ENCODE measurements around the gene TMTC2. TPM values are rescaled to one million over a fixed set of nuclear protein-coding genes. Genes with fewer than 3 reads are reported as not detected.

The TMTC2 gene
- total RNA-seq, 4 donors from 2014 or later, result 19.5 to 35.8 (median 22.9) TPM

DNA sequence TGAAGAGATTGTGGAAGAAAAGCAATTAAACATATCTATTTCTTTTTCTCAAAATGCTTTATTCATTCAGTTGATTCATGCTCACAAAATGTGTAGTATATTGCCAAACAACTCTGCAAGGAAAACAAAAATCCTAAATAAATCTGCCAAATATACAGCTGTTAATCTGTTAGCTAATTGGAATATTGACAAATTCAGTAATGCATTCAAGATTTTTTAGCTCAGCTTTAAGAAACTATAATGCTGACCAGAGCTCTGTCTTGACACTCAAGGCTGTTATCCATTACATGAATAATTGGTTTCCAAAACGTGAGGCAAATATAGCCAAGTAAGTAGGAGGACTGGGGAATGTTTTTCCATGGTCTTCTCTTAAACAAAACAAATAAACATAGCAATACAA lies 146.8 kb downstream of the TMTC2 start:
- no peak overlapping the region for H3K4me3 ChIP-seq
- no peaks in the 10 kb centered on the region for H3K27me3 ChIP-seq
- H3K4me1 ChIP-seq, result peaks cover 0 to 6% (median under 1%) of the 10 kb centered on the region in 4 donors
- DNase-seq (ENCODE audit: low spot score in 2 of 2), result no peak
- no peak for TF ChIP-seq EP300 (IDR thresholded peaks at IDR 0.05)
- H3K36me3 ChIP-seq, result no peaks in the 10 kb centered on the region
- peak overlapping the region in 1 of 4 donors; percentile 53 for H3K27ac ChIP-seq
- WGBS, 2 donors, result 18 to 28% methylated on average over 1 of the region's 1 CpG
- H3K9me3 ChIP-seq, result no peaks in the 10 kb centered on the region

DNA sequence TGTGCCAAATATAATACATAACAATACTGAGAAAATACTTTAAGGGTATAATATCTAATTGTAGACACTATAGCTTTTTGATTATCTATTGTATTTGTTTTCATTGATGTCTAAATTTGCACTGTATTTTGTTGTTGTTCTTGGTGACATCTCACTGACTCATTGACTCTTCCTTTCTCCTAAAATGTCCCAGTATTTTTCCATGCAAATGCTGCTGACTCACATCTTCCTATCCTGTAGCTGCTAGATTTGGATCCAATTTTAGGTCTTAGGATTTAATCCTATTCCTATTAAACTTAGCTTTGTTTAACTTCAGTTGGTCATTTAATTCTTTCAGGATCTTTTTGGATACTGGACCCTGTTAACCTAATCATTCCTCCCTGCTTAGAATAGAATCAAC lies 148.5 kb downstream of the TMTC2 start:
- Histone ChIP-seq H3K36me3 (no peaks in the 10 kb centered on the region), H3K9me3 (no peaks in the 10 kb centered on the region), H3K4me3 (no peak overlapping the region), H3K27me3 (no peaks in the 10 kb centered on the region), H3K4me1 (peaks cover 0 to 10% (median 4%) of the 10 kb centered on the region in 4 donors), H3K27ac (peak overlapping the region in 1 of 4 donors; percentile 37)
- DNase-seq (ENCODE audit: low spot score in 2 of 2), result no peak
- TF ChIP-seq, protein P1, sequence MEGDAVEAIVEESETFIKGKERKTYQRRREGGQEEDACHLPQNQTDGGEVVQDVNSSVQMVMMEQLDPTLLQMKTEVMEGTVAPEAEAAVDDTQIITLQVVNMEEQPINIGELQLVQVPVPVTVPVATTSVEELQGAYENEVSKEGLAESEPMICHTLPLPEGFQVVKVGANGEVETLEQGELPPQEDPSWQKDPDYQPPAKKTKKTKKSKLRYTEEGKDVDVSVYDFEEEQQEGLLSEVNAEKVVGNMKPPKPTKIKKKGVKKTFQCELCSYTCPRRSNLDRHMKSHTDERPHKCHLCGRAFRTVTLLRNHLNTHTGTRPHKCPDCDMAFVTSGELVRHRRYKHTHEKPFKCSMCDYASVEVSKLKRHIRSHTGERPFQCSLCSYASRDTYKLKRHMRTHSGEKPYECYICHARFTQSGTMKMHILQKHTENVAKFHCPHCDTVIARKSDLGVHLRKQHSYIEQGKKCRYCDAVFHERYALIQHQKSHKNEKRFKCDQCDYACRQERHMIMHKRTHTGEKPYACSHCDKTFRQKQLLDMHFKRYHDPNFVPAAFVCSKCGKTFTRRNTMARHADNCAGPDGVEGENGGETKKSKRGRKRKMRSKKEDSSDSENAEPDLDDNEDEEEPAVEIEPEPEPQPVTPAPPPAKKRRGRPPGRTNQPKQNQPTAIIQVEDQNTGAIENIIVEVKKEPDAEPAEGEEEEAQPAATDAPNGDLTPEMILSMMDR (IDR thresholded peaks at IDR 0.05), result no peak

DNA sequence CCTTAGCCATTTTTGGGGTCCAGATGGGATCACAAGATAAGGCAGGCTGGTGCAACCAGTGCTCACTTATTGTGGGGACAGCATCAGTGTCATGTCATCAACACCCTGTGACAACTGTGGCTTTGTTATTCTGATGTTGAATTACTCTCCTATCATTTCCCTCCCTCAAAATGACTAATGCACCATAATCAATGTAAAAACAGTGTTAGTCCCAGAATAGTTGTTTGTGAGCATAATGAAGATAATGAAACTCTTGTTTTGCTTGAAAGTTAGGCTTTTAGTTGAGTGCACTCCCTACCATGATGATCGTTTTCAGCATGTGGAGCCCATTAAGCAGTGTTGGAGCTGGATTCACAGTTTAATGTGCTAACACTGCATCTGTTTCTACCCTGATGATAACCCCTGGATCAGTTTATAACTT lies 151.4 kb downstream of the TMTC2 start:
- Histone ChIP-seq H3K36me3 (no peaks in the 10 kb centered on the region), H3K4me3 (no peak overlapping the region), H3K4me1 (peaks cover 0 to 14% (median 4%) of the 10 kb centered on the region in 4 donors), H3K9me3 (no peaks in the 10 kb centered on the region), H3K27me3 (no peaks in the 10 kb centered on the region), H3K27ac (peak overlapping the region in 1 of 4 donors; percentile 30)
- WGBS, 2 donors, result 17 to 31% methylated on average over 1 of the region's 1 CpG
- DNase-seq (ENCODE audit: low spot score in 2 of 2), result no peak
- TF ChIP-seq POLR2A (IDR thresholded peaks at IDR 0.05), result no peak
- TF ChIP-seq, protein P1 (IDR thresholded peaks at IDR 0.05), result no peak
- TF ChIP-seq EP300 (IDR thresholded peaks at IDR 0.05), result no peak

DNA sequence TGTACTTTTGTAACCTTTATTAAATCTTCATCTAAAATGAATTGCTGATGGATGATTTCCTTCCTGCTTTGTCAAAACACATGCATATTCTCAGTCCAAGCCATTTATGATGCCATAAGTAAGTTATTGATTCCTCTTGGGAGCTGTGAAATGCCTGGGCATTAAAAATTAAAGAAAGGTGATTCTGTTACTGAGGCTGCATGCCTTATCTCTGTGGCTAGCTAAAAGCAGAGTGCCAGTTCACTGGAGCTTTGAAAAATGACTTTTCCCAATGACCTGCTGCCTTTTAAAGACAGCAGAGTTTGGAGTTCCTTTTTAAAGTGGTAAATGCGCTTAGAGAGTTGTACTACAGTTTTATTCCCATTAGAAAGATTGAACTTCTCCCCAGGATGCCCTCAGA lies 152.1 kb downstream of the TMTC2 start:
- peaks cover 0 to 14% (median 4%) of the 10 kb centered on the region in 4 donors for H3K4me1 ChIP-seq
- 89 to 91% methylated on average over 1 of the region's 1 CpG for WGBS, 2 donors

DNA sequence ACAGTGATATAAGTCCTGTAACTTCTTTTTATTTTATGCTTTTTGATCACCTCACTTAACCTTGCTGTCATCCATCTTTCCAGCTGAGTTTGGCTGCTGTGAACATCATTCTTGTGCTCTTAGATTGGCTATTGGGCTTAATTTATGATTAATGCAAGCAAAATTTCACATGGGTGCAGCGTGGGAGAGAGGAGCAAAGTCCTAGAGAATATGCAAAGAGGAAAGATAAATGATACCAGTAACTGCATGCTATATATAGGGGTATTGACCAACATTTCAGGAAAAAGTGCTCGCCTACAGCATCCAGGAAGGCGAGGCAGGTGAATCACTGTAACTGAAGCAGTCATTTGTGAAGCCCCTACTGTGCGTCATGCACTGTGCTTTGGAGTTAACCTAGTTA lies 153.1 kb downstream of the TMTC2 start:
- TF ChIP-seq POLR2A (IDR thresholded peaks at IDR 0.05) (no peak), EP300 (IDR thresholded peaks at IDR 0.05) (no peak)
- TF ChIP-seq, protein P1 (IDR thresholded peaks at IDR 0.05), result no peak
- Histone ChIP-seq H3K27ac (peak overlapping the region in 1 of 4 donors; percentile 10), H3K9me3 (no peaks in the 10 kb centered on the region), H3K4me3 (no peak overlapping the region), H3K36me3 (peaks cover 0 to 4% (median 0%) of the 10 kb centered on the region in 3 donors), H3K27me3 (no peaks in the 10 kb centered on the region), H3K4me1 (peaks cover 0 to 14% (median 4%) of the 10 kb centered on the region in 4 donors)
- WGBS, 2 donors, result 95 to 96% methylated on average over 4 of the region's 4 CpGs
- no peak for DNase-seq (ENCODE audit: low spot score in 2 of 2)

More for the DNA sequence above, 152.1 kb downstream of the TMTC2 start:
- DNase-seq (ENCODE audit: low spot score in 2 of 2), result no peak
- no peak overlapping the region for H3K4me3 ChIP-seq
- TF ChIP-seq, protein P1 (IDR thresholded peaks at IDR 0.05), result no peak
- TF ChIP-seq POLR2A (IDR thresholded peaks at IDR 0.05) (no peak), EP300 (IDR thresholded peaks at IDR 0.05) (no peak)
- peak overlapping the region in 1 of 4 donors; percentile 30 for H3K27ac ChIP-seq
- H3K9me3 ChIP-seq, result no peaks in the 10 kb centered on the region
- H3K27me3 ChIP-seq, result no peaks in the 10 kb centered on the region
- H3K36me3 ChIP-seq, result no peaks in the 10 kb centered on the region

DNA sequence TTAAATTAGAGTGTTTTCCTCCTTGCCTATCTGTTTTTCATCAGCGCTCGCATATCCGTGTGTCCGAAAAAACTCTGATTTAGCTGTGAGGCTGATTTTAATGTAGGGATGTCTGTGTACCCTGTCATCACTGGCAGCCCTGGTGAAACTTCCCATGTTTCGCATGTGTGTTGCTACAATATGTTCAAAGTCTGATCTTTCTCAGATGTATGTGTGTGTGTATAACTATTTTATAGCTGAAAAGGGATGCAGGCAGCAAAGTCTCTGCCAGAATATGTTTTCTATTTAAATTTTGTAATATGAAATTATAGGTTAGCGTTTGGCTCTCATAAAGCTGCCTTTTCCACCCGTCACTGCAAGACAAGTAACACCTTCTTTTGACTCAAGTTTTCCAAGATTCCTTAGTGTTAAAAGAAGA lies 154.8 kb downstream of the TMTC2 start:
- H3K36me3 ChIP-seq, result peaks cover 0 to 4% (median 0%) of the 10 kb centered on the region in 3 donors
- 89 to 90% methylated on average over 7 of the region's 7 CpGs for WGBS, 2 donors
- TF ChIP-seq, protein P1 (IDR thresholded peaks at IDR 0.05), result no peak
- TF ChIP-seq POLR2A (IDR thresholded peaks at IDR 0.05), result no peak
- no peak for TF ChIP-seq EP300 (IDR thresholded peaks at IDR 0.05)
- H3K4me3 ChIP-seq, result no peak overlapping the region
- no peak overlapping the region for H3K27ac ChIP-seq
- no peaks in the 10 kb centered on the region for H3K9me3 ChIP-seq
- peaks cover 0 to 14% (median 4%) of the 10 kb centered on the region in 4 donors for H3K4me1 ChIP-seq
- no peaks in the 10 kb centered on the region for H3K27me3 ChIP-seq
- no peak for DNase-seq (ENCODE audit: low spot score in 2 of 2)

Measured in tibial nerve (tissue), 4 donors.